DND-41 (cell line): Measurements from ENCODE around the gene MVK.

Experiments used
- ATAC-seq: fragments of 200-7000 bp; cut with Tn5 transposase; 3 replicates; pipeline ENCODE4 v1.9.1; 2021; ENCODE audit warnings: low read depth; ENCODE audit not compliant: insufficient read depth
- DNase-seq: peaks from one replicate; pipeline ENCODE4 v3.0.0-alpha.2; 2020
- H2AFZ ChIP-seq: 2 replicates; pipeline ENCODE4 v1.6.0; 2012; ENCODE audit warnings: low read depth, low read length
- H3K27ac ChIP-seq: 2 replicates; pipeline ENCODE4 v1.5.1; 2012; ENCODE audit warnings: low read length, inconsistent platforms
- H3K27me3 ChIP-seq: fragments of 200-600 bp; sonication (generic); 2 replicates; pipeline ENCODE4 v1.6.0; 2012; ENCODE audit warnings: low read length, mild to moderate bottlenecking, inconsistent platforms; ENCODE audit not compliant: insufficient read depth, poor library complexity
- H3K36me3 ChIP-seq: 2 replicates; pipeline ENCODE4 v1.5.1; 2012; ENCODE audit warnings: low read length, inconsistent platforms; ENCODE audit not compliant: insufficient read depth
- H3K4me1 ChIP-seq: 2 replicates; pipeline ENCODE4 v1.5.1; 2012; ENCODE audit warnings: mild to moderate bottlenecking, low read length; ENCODE audit not compliant: insufficient read depth
- H3K4me2 ChIP-seq: 2 replicates; pipeline ENCODE4 v1.6.0; 2012; ENCODE audit warnings: mild to moderate bottlenecking, moderate library complexity, low read length, inconsistent platforms; ENCODE audit not compliant: insufficient read depth
- H3K4me3 ChIP-seq, 2 experiments: fragments of 200-600 bp in 1 of 2; shearing (Covaris generic) in 1 of 2; 2 replicates each; pipeline ENCODE4 v1.5.1; 2012 to 2016; ENCODE audit warnings: inconsistent platforms in 2 of 2, low read length in 2 of 2, mild to moderate bottlenecking in 2 of 2, low read depth in 1 of 2, moderate library complexity in 1 of 2
- H3K79me2 ChIP-seq: 2 replicates; pipeline ENCODE4 v1.6.0; 2012; ENCODE audit warnings: low read length, inconsistent platforms; ENCODE audit not compliant: insufficient read depth
- H3K9ac ChIP-seq: 2 replicates; pipeline ENCODE4 v1.6.0; 2012; ENCODE audit warnings: low read depth, mild to moderate bottlenecking, inconsistent platforms, low read length, moderate library complexity
- H3K9me3 ChIP-seq: 2 replicates; pipeline ENCODE4 v1.5.1; 2012; ENCODE audit warnings: low read length, moderate library complexity, mild to moderate bottlenecking, inconsistent platforms; ENCODE audit not compliant: insufficient read depth, severe bottlenecking
- H4K20me1 ChIP-seq: 2 replicates; pipeline ENCODE4 v1.6.0; 2012; ENCODE audit warnings: low read length; ENCODE audit not compliant: insufficient read depth
- CTCF ChIP-seq: IDR thresholded peaks from 2 replicates; pipeline ENCODE4 v1.5.1; 2012; ENCODE audit warnings: borderline replicate concordance, low read length, moderate library complexity, mild to moderate bottlenecking; ENCODE audit not compliant: poor library complexity, severe bottlenecking; ENCODE audit errors: extremely low read depth
- EZH2 ChIP-seq: IDR thresholded peaks from 3 replicates; pipeline ENCODE4 v1.6.1; 2012; ENCODE audit warnings: borderline replicate concordance, low read depth, mild to moderate bottlenecking, moderate library complexity, low read length, inconsistent platforms; ENCODE audit not compliant: severe bottlenecking

The MVK gene

DNA sequence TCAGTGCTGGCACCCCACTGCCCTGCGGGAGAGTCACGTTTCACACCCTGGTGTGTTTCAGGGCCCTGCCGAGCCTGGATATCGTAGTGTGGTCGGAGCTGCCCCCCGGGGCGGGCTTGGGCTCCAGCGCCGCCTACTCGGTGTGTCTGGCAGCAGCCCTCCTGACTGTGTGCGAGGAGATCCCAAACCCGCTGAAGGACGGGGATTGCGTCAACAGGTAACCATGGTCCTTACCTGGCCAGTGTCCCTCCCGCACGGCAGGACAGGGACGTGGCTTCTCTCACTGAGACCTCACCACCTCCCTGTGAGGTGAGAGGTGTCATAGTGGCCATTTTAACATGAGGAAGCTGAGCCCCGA, 7.7 kb downstream of the MVK start:
- ATAC-seq (no peak), DNase-seq (no peak)
- Histone ChIP-seq H3K9ac (no peak overlapping the region), H3K27ac (no peak overlapping the region), H3K4me3 (no peak overlapping the region), H2AFZ (no peak overlapping the region), H3K9me3 (no peaks in the 10 kb centered on the region), H4K20me1 (0 out of 2 replicates have a peak, but pooled peaks cover 8% of the 10 kb centered on the region), H3K36me3 (peaks cover 68% of the 10 kb centered on the region), H3K79me2 (no peaks in the 10 kb centered on the region), H3K27me3 (no peaks in the 10 kb centered on the region), H3K4me1 (no peaks in the 10 kb centered on the region), H3K4me2 (no peak overlapping the region)
- no peak for TF ChIP-seq CTCF

GRCh38 chr12:109581856-109582255, 8.3 kb downstream of the MVK start:
- Histone ChIP-seq H3K79me2 (no peaks in the 10 kb centered on the region), H3K27me3 (no peaks in the 10 kb centered on the region), H3K4me1 (no peaks in the 10 kb centered on the region), H4K20me1 (peaks cover 8% of the 10 kb centered on the region; the same call in 1 of the 2 replicates), H3K9me3 (no peaks in the 10 kb centered on the region), H3K4me3 (no peak overlapping the region), H3K36me3 (peaks cover 70% of the 10 kb centered on the region), H3K4me2 (no peak overlapping the region), H2AFZ (no peak overlapping the region), H3K9ac (no peak overlapping the region), H3K27ac (no peak overlapping the region)
- ATAC-seq (no peak), DNase-seq (no peak)
- no peak for TF ChIP-seq EZH2
- no peak for TF ChIP-seq CTCF

GRCh38 chr12:109582636-109583035, 9.0 kb downstream of the MVK start:
- TF ChIP-seq CTCF (no peak), EZH2 (no peak)
- Histone ChIP-seq H2AFZ (no peak overlapping the region), H3K4me1 (no peaks in the 10 kb centered on the region), H3K27me3 (no peaks in the 10 kb centered on the region), H3K4me3 (no peak overlapping the region), H3K27ac (no peak overlapping the region), H4K20me1 (peaks cover 8% of the 10 kb centered on the region; the same call in 1 of the 2 replicates), H3K9ac (no peak overlapping the region), H3K4me2 (no peak overlapping the region), H3K9me3 (no peaks in the 10 kb centered on the region), H3K79me2 (no peaks in the 10 kb centered on the region), H3K36me3 (peaks cover 70% of the 10 kb centered on the region)
- DNase-seq (no peak), ATAC-seq (no peak)

- H3K27me3 ChIP-seq, result no peaks in the 10 kb centered on the region
- TF ChIP-seq EZH2 (no peak), CTCF (no peak)
- no peak overlapping the region for H2AFZ ChIP-seq
- H3K79me2 ChIP-seq, result no peaks in the 10 kb centered on the region
- H3K36me3 ChIP-seq, result peaks cover 70% of the 10 kb centered on the region
- H3K27ac ChIP-seq, result no peak overlapping the region
- no peaks in the 10 kb centered on the region for H3K9me3 ChIP-seq
- no peak overlapping the region for H3K9ac ChIP-seq
- H3K4me2 ChIP-seq, result no peak overlapping the region
- peaks cover 5% of the 10 kb centered on the region; the same call in 1 of the 2 replicates for H4K20me1 ChIP-seq
- ATAC-seq, result no peak
- no peaks in the 10 kb centered on the region for H3K4me1 ChIP-seq
- no peak for DNase-seq
- no peak overlapping the region for H3K4me3 ChIP-seq
These were observed 10.1 kb downstream of the MVK start for GRCh38 chr12:109583733-109584132.
